Measurements from ENCODE around the gene SMIM45.

- TF ChIP-seq CTCF (IDR thresholded peaks at IDR 0.05; ENCODE audit: borderline replicate concordance, extremely low read depth, low read length, poor library complexity, severe bottlenecking), result peak; percentile 9
- no peak for TF ChIP-seq EZH2 (IDR thresholded peaks at IDR 0.05; ENCODE audit: borderline replicate concordance, low read depth, low read length, severe bottlenecking)
Observed at GRCh38 chr22:41907436-41908401, 44.2 kb upstream of the SMIM45 start.

Measured in DND-41 (cell line).